HG03558 (cell line): ENCODE measurements around the gene CDCP2.
"Not testable (repeated sequence)": the region's sequence is repeated elsewhere in the genome, so short reads cannot be mapped to it uniquely, and the experiment has no call there.

Source experiments
- ATAC-seq: cut with Tn5 transposase; IDR thresholded peaks from one replicate; pipeline ENCODE4 v1.9.1; 2021; ENCODE audit warnings: moderate number of reproducible peaks; ENCODE audit not compliant: unreplicated experiment; ENCODE audit errors: extremely low read depth

The CDCP2 gene

GRCh38 chr1:54120018-54120697 lies 32.6 kb downstream of the CDCP2 start:
- no peak for ATAC-seq

- no peak for ATAC-seq
These were observed 34.1 kb downstream of the CDCP2 start for GRCh38 chr1:54118704-54119103.

GRCh38 chr1:54117815-54118563 lies 34.8 kb downstream of the CDCP2 start:
- no peak for ATAC-seq

- no peak for ATAC-seq
These were observed 37.3 kb downstream of the CDCP2 start for GRCh38 chr1:54115520-54115919.

GRCh38 chr1:54114955-54115354 lies 37.8 kb downstream of the CDCP2 start:
- ATAC-seq = no peak

GRCh38 chr1:54114001-54114400 lies 38.8 kb downstream of the CDCP2 start:
- no peak for ATAC-seq

- ATAC-seq = no peak
These were observed 40.0 kb downstream of the CDCP2 start for GRCh38 chr1:54112705-54113368.

GRCh38 chr1:54112027-54112426 lies 40.8 kb downstream of the CDCP2 start:
- ATAC-seq = no peak

GRCh38 chr1:54111624-54112023 lies 41.2 kb downstream of the CDCP2 start:
- no peak for ATAC-seq

- ATAC-seq = no peak
These were observed 41.8 kb downstream of the CDCP2 start for GRCh38 chr1:54110996-54111395.

- no peak for ATAC-seq
These were observed 43.4 kb downstream of the CDCP2 start for GRCh38 chr1:54109129-54110090.

- ATAC-seq = no peak
These were observed 44.6 kb downstream of the CDCP2 start for GRCh38 chr1:54108156-54108555.

GRCh38 chr1:54107131-54107530 lies 45.7 kb downstream of the CDCP2 start:
- no peak for ATAC-seq

GRCh38 chr1:54105736-54106269 lies 47.0 kb downstream of the CDCP2 start:
- no peak for ATAC-seq

- no peak for ATAC-seq
These were observed 47.7 kb downstream of the CDCP2 start for GRCh38 chr1:54105080-54105479.

GRCh38 chr1:54104613-54105012 lies 48.2 kb downstream of the CDCP2 start:
- ATAC-seq = not testable (repeated sequence)

- ATAC-seq = no peak
These were observed 49.4 kb downstream of the CDCP2 start for GRCh38 chr1:54103414-54103813.

GRCh38 chr1:54100500-54100899 lies 52.3 kb downstream of the CDCP2 start:
- no peak for ATAC-seq

GRCh38 chr1:54099061-54099610 lies 53.7 kb downstream of the CDCP2 start:
- no peak for ATAC-seq

GRCh38 chr1:54096877-54097240 lies 55.9 kb downstream of the CDCP2 start:
- ATAC-seq = no peak
